CD4-positive, alpha-beta T cell (primary cell): ENCODE measurements around the gene RNASE13. TPM values are rescaled to one million over a fixed set of nuclear protein-coding genes. Genes with fewer than 3 reads are reported as not detected.

ENCODE experiments used
- ATAC-seq: fragments of 200-7000 bp; cut with Tn5 transposase; one replicate; pipeline ENCODE4 v1.10.0; 2022; ENCODE audit warnings: mild to moderate bottlenecking; ENCODE audit not compliant: poor library complexity
- CTCF ChIA-PET: fragments of 350-600 bp; sonication (Branson Sonifier 250); formaldehyde crosslinking; loops from one replicate; lab custom pipeline; 2021; ENCODE audit warnings: antibody characterized with exemption, inconsistent platforms; lab: Charles Lee
- POLR2A ChIA-PET: fragments of 350-600 bp; sonication (Branson Sonifier 250); formaldehyde crosslinking; loops from one replicate; lab custom pipeline; 2021; ENCODE audit warnings: antibody characterized with exemption, inconsistent platforms; lab: Charles Lee
- DNase-seq, 14 experiments: peaks; one replicate each; pipeline ENCODE4 v3.0.0-alpha.2; 2013 to 2020; ENCODE audit warnings: mixed read lengths in 2 of 14
- H3K27ac ChIP-seq, 2 donors: one replicate each; pipeline versions ENCODE4 v1.5.1 to v1.7.0; 2013; ENCODE audit warnings: low read length in 2 of 2, low read depth in 1 of 2, mild to moderate bottlenecking in 1 of 2
- H3K27me3 ChIP-seq, 2 experiments: 1 replicate in 1 of 2; 2 replicates in 1 of 2; pipeline versions ENCODE4 v1.6.1 to v1.7.0; 2013; ENCODE audit warnings: low read length in 2 of 2, control low read depth in 1 of 2, mild to moderate bottlenecking in 1 of 2, moderate library complexity in 1 of 2; ENCODE audit not compliant: insufficient read depth in 2 of 2, control insufficient read depth in 1 of 2
- H3K36me3 ChIP-seq: one replicate; pipeline ENCODE4 v1.6.1; 2013; ENCODE audit warnings: low read length, control low read depth; ENCODE audit not compliant: insufficient read depth
- H3K4me1 ChIP-seq: one replicate; pipeline ENCODE4 v1.6.1; 2013; ENCODE audit warnings: low read length, control low read depth; ENCODE audit not compliant: insufficient read depth
- H3K4me3 ChIP-seq: one replicate; pipeline ENCODE4 v1.5.1; 2013; ENCODE audit warnings: mild to moderate bottlenecking, low read length, moderate library complexity
- H3K9me3 ChIP-seq, 2 experiments: 1 replicate in 1 of 2; 2 replicates in 1 of 2; pipeline versions ENCODE4 v1.6.1 to v1.7.0; 2013; ENCODE audit warnings: low read length in 2 of 2, mild to moderate bottlenecking in 2 of 2, control low read depth in 1 of 2, moderate library complexity in 1 of 2; ENCODE audit not compliant: control insufficient read depth in 1 of 2, insufficient read depth in 1 of 2
- H3K27ac Mint-ChIP-seq: one replicate; pipeline ENCODE4 v1.8.0; 2020; ENCODE audit warnings: mixed read lengths
- H3K27me3 Mint-ChIP-seq: one replicate; pipeline ENCODE4 v1.8.0; 2021; ENCODE audit warnings: mixed read lengths
- H3K36me3 Mint-ChIP-seq: one replicate; pipeline ENCODE4 v1.8.0; 2021; ENCODE audit warnings: low read depth, mixed read lengths
- H3K4me1 Mint-ChIP-seq: one replicate; pipeline ENCODE4 v1.8.0; 2021; ENCODE audit warnings: low read depth, mixed read lengths
- H3K4me3 Mint-ChIP-seq: one replicate; pipeline ENCODE4 v1.8.0; 2020; ENCODE audit warnings: mild to moderate bottlenecking, mixed read lengths
- H3K9me3 Mint-ChIP-seq: one replicate; pipeline ENCODE4 v1.8.0; 2020; ENCODE audit warnings: mixed read lengths
- CTCF ChIP-seq: fragments of 200-600 bp; IDR thresholded peaks from one replicate; pipeline ENCODE4 v1.8.0; 2022; ENCODE audit warnings: antibody characterized with exemption, mild to moderate bottlenecking
- intact Hi-C, 2 experiments: fragments of 100-400 bp; cut with DNase I in 1 of 2; cut with micrococcal nuclease in 1 of 2; formaldehyde crosslinking; loops; one replicate each; pipeline versions ENCODE4 v1.15.1 to v1.9.0; 2023 to 2025; cut with DNase I, micrococcal nuclease
- total RNA-seq, 174 experiments: library from RNA in 2 of 174; stranded (reverse) in 2 of 174; gene quantifications; one replicate each; pipeline ENCODE4 v1.2.3 and lab custom pipeline; 2021 to 2026

RNASE13 gene
- total RNA-seq, 2 experiments from 2014 or later = not detected

GRCh38 chr14:21020977-21021545, 13.5 kb downstream of the RNASE13 start:
- DNase-seq (no peak), ATAC-seq (no peak)
- no peaks in the 10 kb centered on the region for H3K27me3 ChIP-seq
- no peak for TF ChIP-seq CTCF
- ChIA-PET POLR2A (interaction anchor here (1.1 kb wide), 1 partner anchor 82 kb away, joined by 3 read pairs; no protein-coding TSS in a partner anchor), CTCF (interaction anchor here (1.0 to 1.3 kb wide), 3 partner anchors 71 to 84 kb away, joined by 3 read pairs; no protein-coding TSS in a partner anchor)
- H3K4me1 ChIP-seq = peaks cover 28% of the 10 kb centered on the region
- no peak overlapping the region for H3K27ac Mint-ChIP-seq
- H3K36me3 Mint-ChIP-seq = peaks cover 51% of the 10 kb centered on the region
- peaks cover 19% of the 10 kb centered on the region for H3K36me3 ChIP-seq
- H3K9me3 Mint-ChIP-seq = no peaks in the 10 kb centered on the region
- no peaks in the 10 kb centered on the region for H3K9me3 ChIP-seq
- H3K27ac ChIP-seq = no peak overlapping the region
- peaks cover 21% of the 10 kb centered on the region for H3K4me1 Mint-ChIP-seq
- intact Hi-C loops = no loop called here
- H3K4me3 Mint-ChIP-seq = no peak overlapping the region
- H3K4me3 ChIP-seq = no peak overlapping the region
- H3K27me3 Mint-ChIP-seq = no peaks in the 10 kb centered on the region

- H3K4me1 ChIP-seq = peaks cover 15% of the 10 kb centered on the region
- CTCF ChIA-PET = interaction anchor here (1.1 to 2.8 kb wide), 2 partner anchors 20 to 48 kb away, joined by 3 to 8 read pairs; no protein-coding TSS in a partner anchor
- Mint-ChIP-seq H3K4me3 (no peak overlapping the region), H3K27me3 (peaks cover 5% of the 10 kb centered on the region), H3K36me3 (peaks cover 51% of the 10 kb centered on the region), H3K4me1 (peaks cover 19% of the 10 kb centered on the region), H3K9me3 (no peaks in the 10 kb centered on the region), H3K27ac (no peak overlapping the region)
- intact Hi-C loops = loop anchor here in 1 of 2 experiments (10.0 kb wide), 1 partner anchor 535 kb away; no protein-coding TSS in a partner anchor
- POLR2A ChIA-PET = no interaction called here
- TF ChIP-seq CTCF = no peak
- ATAC-seq = no peak
- no peak overlapping the region for H3K4me3 ChIP-seq
- H3K9me3 ChIP-seq = no peaks in the 10 kb centered on the region
- H3K36me3 ChIP-seq = peaks cover 19% of the 10 kb centered on the region
- H3K27ac ChIP-seq = no peak overlapping the region
- H3K27me3 ChIP-seq = no peaks in the 10 kb centered on the region
- DNase-seq = no peak
Observed at GRCh38 chr14:21019366-21019765, 15.2 kb downstream of the RNASE13 start.

- ATAC-seq = no peak
- peaks cover 9% of the 10 kb centered on the region for H3K4me1 ChIP-seq
Observed at GRCh38 chr14:21018781-21019180, 15.8 kb downstream of the RNASE13 start.

More at GRCh38 chr14:21018781-21019180, 15.8 kb downstream of the RNASE13 start:
- no peak for DNase-seq
- peaks cover 19% of the 10 kb centered on the region for H3K36me3 ChIP-seq
- H3K9me3 ChIP-seq = no peaks in the 10 kb centered on the region
- peaks cover 13% of the 10 kb centered on the region for H3K4me1 Mint-ChIP-seq
- CTCF ChIA-PET = interaction anchor here (2.1 to 2.8 kb wide), 3 partner anchors 21 to 85 kb away, joined by 8 to 11 read pairs (median 9); no protein-coding TSS in a partner anchor
- no peak overlapping the region for H3K4me3 Mint-ChIP-seq
- no peaks in the 10 kb centered on the region for H3K9me3 Mint-ChIP-seq
- H3K4me3 ChIP-seq = no peak overlapping the region
- peaks cover 51% of the 10 kb centered on the region for H3K36me3 Mint-ChIP-seq
- H3K27ac ChIP-seq = no peak overlapping the region
- H3K27me3 ChIP-seq = no peaks in the 10 kb centered on the region
- intact Hi-C loops = loop anchor here in 1 of 2 experiments (10.0 kb wide), 1 partner anchor 536 kb away; no protein-coding TSS in a partner anchor
- peaks cover 6% of the 10 kb centered on the region for H3K27me3 Mint-ChIP-seq
- POLR2A ChIA-PET = no interaction called here
- no peak for TF ChIP-seq CTCF
- no peak overlapping the region for H3K27ac Mint-ChIP-seq
